H9 (cell line): ENCODE measurements around the gene MPG. TPM values are rescaled to one million over a fixed set of nuclear protein-coding genes. Genes with fewer than 3 reads are reported as not detected.

Experiments
- DNase-seq: peaks from one replicate; pipeline ENCODE4 v3.0.0-alpha.2; 2017
- H2AFZ ChIP-seq: one replicate; pipeline ENCODE4 v1.6.1; 2013; ENCODE audit warnings: mild to moderate bottlenecking, low read length, control low read depth, moderate library complexity
- H2AK5ac ChIP-seq: 2 replicates; pipeline ENCODE4 v1.6.1; 2013; ENCODE audit warnings: low read length, control low read depth, mixed read lengths; ENCODE audit not compliant: insufficient read length
- H2BK120ac ChIP-seq: one replicate; pipeline ENCODE4 v1.6.1; 2013; ENCODE audit warnings: low read depth, mild to moderate bottlenecking, low read length, control low read depth, inconsistent platforms; ENCODE audit not compliant: poor library complexity, severe bottlenecking
- H2BK12ac ChIP-seq: 2 replicates; pipeline ENCODE4 v1.6.1; 2013; ENCODE audit warnings: low read length, control low read depth, mixed read lengths, low read depth; ENCODE audit not compliant: insufficient read length
- H2BK15ac ChIP-seq: 2 replicates; pipeline ENCODE4 v1.6.1; 2013; ENCODE audit warnings: low read depth, low read length, control low read depth
- H2BK20ac ChIP-seq: one replicate; pipeline ENCODE4 v1.6.1; 2013; ENCODE audit warnings: low read depth, mild to moderate bottlenecking, low read length, control low read depth, inconsistent platforms; ENCODE audit not compliant: poor library complexity, severe bottlenecking
- H2BK5ac ChIP-seq: 2 replicates; pipeline ENCODE4 v1.6.1; 2013; ENCODE audit warnings: low read length, control low read depth, mixed read lengths; ENCODE audit not compliant: insufficient read length
- H3K14ac ChIP-seq: 2 replicates; pipeline ENCODE4 v1.6.1; 2013; ENCODE audit warnings: low read length, control low read depth; ENCODE audit not compliant: insufficient read depth
- H3K18ac ChIP-seq: 2 replicates; pipeline ENCODE4 v1.6.1; 2013; ENCODE audit warnings: low read depth, mild to moderate bottlenecking, mixed read lengths, low read length, control low read depth; ENCODE audit not compliant: insufficient read length
- H3K23ac ChIP-seq: 2 replicates; pipeline ENCODE4 v1.6.1; 2013; ENCODE audit warnings: low read length, control low read depth, mixed read lengths, low read depth; ENCODE audit not compliant: insufficient read length
- H3K23me2 ChIP-seq: 2 replicates; pipeline ENCODE4 v1.6.1; 2013; ENCODE audit warnings: low read depth, mild to moderate bottlenecking, mixed read lengths, low read length, control low read depth; ENCODE audit not compliant: insufficient read length, poor library complexity, severe bottlenecking
- H3K27ac ChIP-seq: 2 replicates; pipeline ENCODE4 v1.5.1; 2013; ENCODE audit warnings: low read length, control low read depth, mixed read lengths, low read depth; ENCODE audit not compliant: insufficient read length
- H3K27me3 ChIP-seq: 2 replicates; pipeline ENCODE4 v1.6.1; 2013; ENCODE audit warnings: low read length, control low read depth, inconsistent platforms; ENCODE audit not compliant: insufficient read depth
- H3K4ac ChIP-seq: 2 replicates; pipeline ENCODE4 v1.6.1; 2013; ENCODE audit warnings: low read depth, mild to moderate bottlenecking, control low read depth, inconsistent platforms, low read length, moderate library complexity
- H3K4me1 ChIP-seq: 2 replicates; pipeline ENCODE4 v1.6.1; 2013; ENCODE audit warnings: low read length, control low read depth, inconsistent platforms; ENCODE audit not compliant: insufficient read depth
- H3K4me2 ChIP-seq: 2 replicates; pipeline ENCODE4 v1.6.1; 2013; ENCODE audit warnings: low read length, control low read depth, mixed read lengths; ENCODE audit not compliant: insufficient read length, insufficient read depth
- H3K56ac ChIP-seq: 2 replicates; pipeline ENCODE4 v1.6.1; 2013; ENCODE audit warnings: low read depth, mild to moderate bottlenecking, mixed read lengths, low read length, control low read depth; ENCODE audit not compliant: insufficient read length
- H3K79me1 ChIP-seq: 2 replicates; pipeline ENCODE4 v1.6.1; 2013; ENCODE audit warnings: low read depth, mild to moderate bottlenecking, moderate library complexity, low read length, control low read depth, inconsistent platforms; ENCODE audit not compliant: insufficient read depth, poor library complexity, severe bottlenecking
- H3K79me2 ChIP-seq: 2 replicates; pipeline ENCODE4 v1.6.1; 2013; ENCODE audit warnings: low read length, control low read depth, inconsistent platforms; ENCODE audit not compliant: insufficient read depth
- H3K9ac ChIP-seq: 2 replicates; pipeline ENCODE4 v1.6.1; 2013; ENCODE audit warnings: low read length, control low read depth, mixed read lengths; ENCODE audit not compliant: insufficient read length; ENCODE audit errors: extremely low read depth
- H3K9me3 ChIP-seq: one replicate; pipeline ENCODE4 v1.6.1; 2013; ENCODE audit warnings: low read depth, low read length, inconsistent platforms; ENCODE audit not compliant: control insufficient read depth
- H3T11ph ChIP-seq: one replicate; pipeline ENCODE4 v1.6.1; 2013; ENCODE audit warnings: mild to moderate bottlenecking, low read length, control low read depth, inconsistent platforms
- H4K20me1 ChIP-seq: one replicate; pipeline ENCODE4 v1.6.1; 2013; ENCODE audit not compliant: control insufficient read depth, insufficient read length, insufficient read depth
- H4K5ac ChIP-seq: 2 replicates; pipeline ENCODE4 v1.6.1; 2013; ENCODE audit warnings: low read depth, mild to moderate bottlenecking, mixed read lengths, low read length, control low read depth; ENCODE audit not compliant: insufficient read length
- H4K8ac ChIP-seq: replicated peaks from 2 replicates; pipeline ENCODE4 v1.6.1; 2013; ENCODE audit warnings: low read length, control low read depth, mixed read lengths, low read depth; ENCODE audit not compliant: insufficient read length
- H4K91ac ChIP-seq: 2 replicates; pipeline ENCODE4 v1.6.1; 2013; ENCODE audit warnings: low read depth, mild to moderate bottlenecking, moderate library complexity, mixed read lengths, low read length, control low read depth; ENCODE audit not compliant: insufficient read length
- H3K27ac Mint-ChIP-seq, 3 experiments: 2 replicates in 2 of 3; 3 replicates in 1 of 3; pipeline ENCODE4 v1.8.0; 2020 to 2021; ENCODE audit warnings: mixed read lengths in 3 of 3, mild to moderate bottlenecking in 1 of 3, moderate library complexity in 1 of 3
- H3K27me3 Mint-ChIP-seq: 2 replicates; pipeline ENCODE4 v1.8.0; 2021; ENCODE audit warnings: low read depth, mild to moderate bottlenecking, moderate library complexity, mixed read lengths
- H3K36me3 Mint-ChIP-seq, 3 experiments: 2 replicates in 2 of 3; 3 replicates in 1 of 3; pipeline ENCODE4 v1.8.0; 2020 to 2021; ENCODE audit warnings: low read depth in 3 of 3, mixed read lengths in 3 of 3; ENCODE audit not compliant: insufficient read depth in 1 of 3
- H3K4me1 Mint-ChIP-seq, 2 experiments: 2 replicates each; pipeline ENCODE4 v1.8.0; 2020; ENCODE audit warnings: mixed read lengths in 2 of 2
- H3K4me3 Mint-ChIP-seq, 2 experiments: 2 replicates in 1 of 2; 3 replicates in 1 of 2; pipeline ENCODE4 v1.8.0; 2020 to 2021; ENCODE audit warnings: mild to moderate bottlenecking in 2 of 2, mixed read lengths in 2 of 2, moderate library complexity in 1 of 2
- H3K9me3 Mint-ChIP-seq, 2 experiments: 2 replicates in 1 of 2; 3 replicates in 1 of 2; pipeline ENCODE4 v1.8.0; 2020; ENCODE audit warnings: mild to moderate bottlenecking in 2 of 2, mixed read lengths in 2 of 2, moderate library complexity in 1 of 2
- WGBS: extraction: QIAGEN DNeasy Blood & Tissue Kit; methylation state at CpG from one replicate; pipeline ENCODE4 v1.1.7; 2013; ENCODE audit warnings: missing lambda C conversion rate, low lambda C conversion rate, mixed read lengths; ENCODE audit not compliant: insufficient read length; ENCODE audit errors: extremely low coverage; 5-methylcytosine and 5-hydroxymethylcytosine counted together
- total RNA-seq: library from RNA; stranded (reverse); gene quantifications from 2 replicates; pipeline ENCODE4 v1.2.1, GENCODE V29; 2021
- TF ChIP-seq, protein P1 (sequence below): fragments of 200-600 bp; sonication (generic); conservative IDR thresholded peaks from 3 replicates; pipeline ENCODE4 v1.8.0; 2021; ENCODE audit warnings: antibody characterized with exemption, mild to moderate bottlenecking

MPG gene
- total RNA-seq, 1 experiment from 2014 or later, result 39.1 TPM

GRCh38 chr16:104355-104754, 26.3 kb downstream of the MPG start:
- no CpG with 5 or more reads among the region's 5 CpGs for WGBS
- H3K27ac ChIP-seq, result no peak overlapping the region
- no peak overlapping the region for H3K23ac ChIP-seq
- H4K20me1 ChIP-seq, result no peaks in the 10 kb centered on the region
- peaks cover 2 to 34% (median 9%) of the 10 kb centered on the region in 3 experiments; a peak in 5 of 7 replicates for H3K36me3 Mint-ChIP-seq
- no peaks in the 10 kb centered on the region for H3K27me3 Mint-ChIP-seq
- DNase-seq, result no peak
- H4K8ac ChIP-seq, result no peak overlapping the region
- H2BK15ac ChIP-seq, result no peak overlapping the region
- no peak overlapping the region for H4K5ac ChIP-seq
- no peaks in the 10 kb centered on the region for H3K23me2 ChIP-seq
- H3K9me3 Mint-ChIP-seq, result no peaks in the 10 kb centered on the region
- no peak overlapping the region for H2BK20ac ChIP-seq
- H2AFZ ChIP-seq, result no peak overlapping the region
- H3K9me3 ChIP-seq, result no peaks in the 10 kb centered on the region
- no peaks in the 10 kb centered on the region for H3K4me1 ChIP-seq
- H3K4me2 ChIP-seq, result no peak overlapping the region
- no peak overlapping the region for H2AK5ac ChIP-seq
- H3K4me1 Mint-ChIP-seq, result peaks cover 14 to 18% of the 10 kb centered on the region in 2 experiments
- no peak overlapping the region for H3K14ac ChIP-seq
- H3K27me3 ChIP-seq, result no peaks in the 10 kb centered on the region
- no peak overlapping the region for H2BK12ac ChIP-seq
- H3K9ac ChIP-seq, result no peak overlapping the region
- TF ChIP-seq, protein P1, sequence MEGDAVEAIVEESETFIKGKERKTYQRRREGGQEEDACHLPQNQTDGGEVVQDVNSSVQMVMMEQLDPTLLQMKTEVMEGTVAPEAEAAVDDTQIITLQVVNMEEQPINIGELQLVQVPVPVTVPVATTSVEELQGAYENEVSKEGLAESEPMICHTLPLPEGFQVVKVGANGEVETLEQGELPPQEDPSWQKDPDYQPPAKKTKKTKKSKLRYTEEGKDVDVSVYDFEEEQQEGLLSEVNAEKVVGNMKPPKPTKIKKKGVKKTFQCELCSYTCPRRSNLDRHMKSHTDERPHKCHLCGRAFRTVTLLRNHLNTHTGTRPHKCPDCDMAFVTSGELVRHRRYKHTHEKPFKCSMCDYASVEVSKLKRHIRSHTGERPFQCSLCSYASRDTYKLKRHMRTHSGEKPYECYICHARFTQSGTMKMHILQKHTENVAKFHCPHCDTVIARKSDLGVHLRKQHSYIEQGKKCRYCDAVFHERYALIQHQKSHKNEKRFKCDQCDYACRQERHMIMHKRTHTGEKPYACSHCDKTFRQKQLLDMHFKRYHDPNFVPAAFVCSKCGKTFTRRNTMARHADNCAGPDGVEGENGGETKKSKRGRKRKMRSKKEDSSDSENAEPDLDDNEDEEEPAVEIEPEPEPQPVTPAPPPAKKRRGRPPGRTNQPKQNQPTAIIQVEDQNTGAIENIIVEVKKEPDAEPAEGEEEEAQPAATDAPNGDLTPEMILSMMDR, result no peak
- no peak overlapping the region for H2BK120ac ChIP-seq
- no peak overlapping the region for H2BK5ac ChIP-seq
- H3K4ac ChIP-seq, result no peak overlapping the region
- no peak overlapping the region for H3K56ac ChIP-seq
- H4K91ac ChIP-seq, result no peak overlapping the region
- no peak overlapping the region for H3K18ac ChIP-seq
- no peaks in the 10 kb centered on the region for H3K79me2 ChIP-seq
- H3K27ac Mint-ChIP-seq, result 0 out of 7 replicates have a peak overlapping the region, but pooled peaks of 1 of the 3 experiments have one; percentile 14
- no peak overlapping the region for H3T11ph ChIP-seq
- no peaks in the 10 kb centered on the region for H3K79me1 ChIP-seq
- no peak overlapping the region for H3K4me3 Mint-ChIP-seq
